IgD-negative memory B cell (primary cell): ENCODE measurements around the gene EFNA5. TPM values are rescaled to one million over a fixed set of nuclear protein-coding genes. Genes with fewer than 3 reads are reported as not detected.

Experiments used
- H3K27ac Mint-ChIP-seq, 3 donors: one replicate each; pipeline ENCODE4 v1.8.0; 2020 to 2022; ENCODE audit warnings: mild to moderate bottlenecking in 3 of 3, mixed read lengths in 3 of 3, moderate library complexity in 1 of 3
- H3K27me3 Mint-ChIP-seq: one replicate; pipeline ENCODE4 v1.8.0; 2021; ENCODE audit warnings: mixed read lengths
- H3K36me3 Mint-ChIP-seq: one replicate; pipeline ENCODE4 v1.8.0; 2020; ENCODE audit warnings: mild to moderate bottlenecking, mixed read lengths
- H3K4me1 Mint-ChIP-seq, 3 donors: one replicate each; pipeline ENCODE4 v1.8.0; 2020 to 2022; ENCODE audit warnings: mixed read lengths in 3 of 3, mild to moderate bottlenecking in 1 of 3
- H3K4me3 Mint-ChIP-seq, 4 donors: one replicate each; pipeline ENCODE4 v1.8.0; 2020 to 2022; ENCODE audit warnings: mild to moderate bottlenecking in 4 of 4, mixed read lengths in 4 of 4, moderate library complexity in 3 of 4
- H3K9me3 Mint-ChIP-seq, 3 donors: one replicate each; pipeline ENCODE4 v1.8.0; 2020 to 2021; ENCODE audit warnings: mixed read lengths in 3 of 3, mild to moderate bottlenecking in 1 of 3
- polyA plus RNA-seq: library from polyadenylated mRNA; unstranded; fragments of 300-500 nt; fragmentation: Illumina TruSeq; gene quantifications from one replicate; pipeline ENCODE4 v1.2.3, GENCODE V29; 2021

EFNA5 gene
- polyA plus RNA-seq, 1 donor from 2014 or later, result not detected

- Mint-ChIP-seq H3K4me1 (no peaks in the 10 kb centered on the region), H3K27me3 (peaks cover 11% of the 10 kb centered on the region), H3K27ac (no peak overlapping the region), H3K36me3 (no peaks in the 10 kb centered on the region), H3K9me3 (no peaks in the 10 kb centered on the region), H3K4me3 (no peak overlapping the region)
Measured at GRCh38 chr5:107636068-107636467, 34.7 kb downstream of the EFNA5 start.

- no peaks in the 10 kb centered on the region for H3K9me3 Mint-ChIP-seq
- no peaks in the 10 kb centered on the region for H3K36me3 Mint-ChIP-seq
- no peak overlapping the region for H3K27ac Mint-ChIP-seq
- H3K4me1 Mint-ChIP-seq, result no peaks in the 10 kb centered on the region
- peaks cover 10% of the 10 kb centered on the region for H3K27me3 Mint-ChIP-seq
- H3K4me3 Mint-ChIP-seq, result no peak overlapping the region
Measured at GRCh38 chr5:107634981-107635848, 35.5 kb downstream of the EFNA5 start.

GRCh38 chr5:107633171-107633901, 37.4 kb downstream of the EFNA5 start:
- Mint-ChIP-seq H3K36me3 (no peaks in the 10 kb centered on the region), H3K27ac (no peak overlapping the region), H3K9me3 (no peaks in the 10 kb centered on the region), H3K27me3 (peaks cover 10% of the 10 kb centered on the region), H3K4me3 (no peak overlapping the region), H3K4me1 (peaks cover 0 to 2% (median 0%) of the 10 kb centered on the region in 3 donors)

GRCh38 chr5:107631805-107632362, 38.9 kb downstream of the EFNA5 start:
- H3K36me3 Mint-ChIP-seq, result no peaks in the 10 kb centered on the region
- peaks cover 8% of the 10 kb centered on the region for H3K27me3 Mint-ChIP-seq
- H3K27ac Mint-ChIP-seq, result no peak overlapping the region
- peaks cover 0 to 2% (median 0%) of the 10 kb centered on the region in 3 donors for H3K4me1 Mint-ChIP-seq
- H3K4me3 Mint-ChIP-seq, result no peak overlapping the region
- H3K9me3 Mint-ChIP-seq, result no peaks in the 10 kb centered on the region

- Mint-ChIP-seq H3K4me3 (no peak overlapping the region), H3K27me3 (peaks cover 4% of the 10 kb centered on the region), H3K36me3 (no peaks in the 10 kb centered on the region), H3K27ac (no peak overlapping the region), H3K9me3 (no peaks in the 10 kb centered on the region), H3K4me1 (peaks cover 0 to 2% (median 0%) of the 10 kb centered on the region in 3 donors)
Measured at GRCh38 chr5:107630184-107630583, 40.6 kb downstream of the EFNA5 start.

GRCh38 chr5:107624235-107624634, 46.5 kb downstream of the EFNA5 start:
- Mint-ChIP-seq H3K4me1 (no peaks in the 10 kb centered on the region), H3K9me3 (peaks cover 0 to 2% (median 0%) of the 10 kb centered on the region in 3 donors), H3K27me3 (no peaks in the 10 kb centered on the region), H3K27ac (no peak overlapping the region), H3K4me3 (no peak overlapping the region), H3K36me3 (no peaks in the 10 kb centered on the region)

GRCh38 chr5:107621089-107621488, 49.6 kb downstream of the EFNA5 start:
- Mint-ChIP-seq H3K9me3 (peaks cover 0 to 2% (median 0%) of the 10 kb centered on the region in 3 donors), H3K27ac (no peak overlapping the region), H3K36me3 (no peaks in the 10 kb centered on the region), H3K27me3 (no peaks in the 10 kb centered on the region), H3K4me3 (peak overlapping the region in 1 of 4 donors; percentile 39), H3K4me1 (no peaks in the 10 kb centered on the region)

- no peaks in the 10 kb centered on the region for H3K4me1 Mint-ChIP-seq
- no peak overlapping the region for H3K4me3 Mint-ChIP-seq
- H3K27me3 Mint-ChIP-seq, result no peaks in the 10 kb centered on the region
- H3K27ac Mint-ChIP-seq, result no peak overlapping the region
- peaks cover 0 to 2% (median 0%) of the 10 kb centered on the region in 3 donors for H3K9me3 Mint-ChIP-seq
- H3K36me3 Mint-ChIP-seq, result no peaks in the 10 kb centered on the region
Measured at GRCh38 chr5:107619781-107620180, 51.0 kb downstream of the EFNA5 start.

GRCh38 chr5:107618242-107618641, 52.5 kb downstream of the EFNA5 start:
- H3K9me3 Mint-ChIP-seq, result peaks cover 0 to 2% (median 0%) of the 10 kb centered on the region in 3 donors
- no peaks in the 10 kb centered on the region for H3K36me3 Mint-ChIP-seq
- no peaks in the 10 kb centered on the region for H3K27me3 Mint-ChIP-seq
- H3K4me3 Mint-ChIP-seq, result no peak overlapping the region
- no peak overlapping the region for H3K27ac Mint-ChIP-seq
- H3K4me1 Mint-ChIP-seq, result no peaks in the 10 kb centered on the region

GRCh38 chr5:107617052-107617451, 53.7 kb downstream of the EFNA5 start:
- H3K4me3 Mint-ChIP-seq, result no peak overlapping the region
- no peak overlapping the region for H3K27ac Mint-ChIP-seq
- no peaks in the 10 kb centered on the region for H3K4me1 Mint-ChIP-seq
- no peaks in the 10 kb centered on the region for H3K36me3 Mint-ChIP-seq
- no peaks in the 10 kb centered on the region for H3K27me3 Mint-ChIP-seq
- peaks cover 0 to 2% (median 0%) of the 10 kb centered on the region in 3 donors for H3K9me3 Mint-ChIP-seq

GRCh38 chr5:107616213-107616612, 54.5 kb downstream of the EFNA5 start:
- H3K9me3 Mint-ChIP-seq, result peaks cover 0 to 2% (median 0%) of the 10 kb centered on the region in 3 donors
- H3K4me1 Mint-ChIP-seq, result no peaks in the 10 kb centered on the region
- no peak overlapping the region for H3K4me3 Mint-ChIP-seq
- no peaks in the 10 kb centered on the region for H3K27me3 Mint-ChIP-seq
- H3K36me3 Mint-ChIP-seq, result no peaks in the 10 kb centered on the region
- no peak overlapping the region for H3K27ac Mint-ChIP-seq

- no peaks in the 10 kb centered on the region for H3K4me1 Mint-ChIP-seq
- H3K27ac Mint-ChIP-seq, result no peak overlapping the region
- H3K36me3 Mint-ChIP-seq, result no peaks in the 10 kb centered on the region
- peaks cover 0 to 2% (median 0%) of the 10 kb centered on the region in 3 donors for H3K9me3 Mint-ChIP-seq
- H3K4me3 Mint-ChIP-seq, result no peak overlapping the region
- H3K27me3 Mint-ChIP-seq, result no peaks in the 10 kb centered on the region
Measured at GRCh38 chr5:107615299-107615817, 55.4 kb downstream of the EFNA5 start.

GRCh38 chr5:107612541-107612940, 58.2 kb downstream of the EFNA5 start:
- H3K27me3 Mint-ChIP-seq, result no peaks in the 10 kb centered on the region
- no peaks in the 10 kb centered on the region for H3K36me3 Mint-ChIP-seq
- peaks cover 0 to 2% (median 0%) of the 10 kb centered on the region in 3 donors for H3K9me3 Mint-ChIP-seq
- H3K4me3 Mint-ChIP-seq, result no peak overlapping the region
- no peak overlapping the region for H3K27ac Mint-ChIP-seq
- H3K4me1 Mint-ChIP-seq, result no peaks in the 10 kb centered on the region

- Mint-ChIP-seq H3K27me3 (no peaks in the 10 kb centered on the region), H3K9me3 (peaks cover 0 to 2% (median 0%) of the 10 kb centered on the region in 3 donors), H3K36me3 (no peaks in the 10 kb centered on the region), H3K27ac (no peak overlapping the region), H3K4me1 (no peaks in the 10 kb centered on the region), H3K4me3 (no peak overlapping the region)
Measured at GRCh38 chr5:107610798-107611197, 59.9 kb downstream of the EFNA5 start.
